Heart left ventricle (tissue), 13 donors: ENCODE measurements around the gene COLGALT1.

Experiments
- POLR2A ChIP-seq, 2 donors: fragments of 450-650 bp; IDR thresholded peaks; one replicate each; pipeline ENCODE4 v1.6.1; 2017; ENCODE audit warnings: antibody characterized with exemption in 2 of 2, mild to moderate bottlenecking in 2 of 2, moderate library complexity in 2 of 2
- TF ChIP-seq, protein P1 (sequence below), 12 donors: fragments of 200-600 bp; sonication (generic) in 4 of 12; IDR thresholded peaks; one replicate each; pipeline versions ENCODE4 v1.5.0 to v1.8.0; 2018 to 2022; ENCODE audit warnings: antibody characterized with exemption in 12 of 12, mild to moderate bottlenecking in 5 of 12
- donor health status: ischemic (EF 13 %, LVEDD 7.1; RV severe dilation, severe dysfunction).
- donor health status: DM: no; HTN: yes; CAD: no.
- donor health status: DM: no; HTN: no; CAD: no.
- donor health status: ischemic (EF 25% LVEDD 6.9; RV normal size, moderate dysfunction).
- donor health status: ischemic (EF 25% LVEDD 5.7; RV mildly dilated, moderate dysfunction).
- donor health status: ischemic (EF 35%, LVEDD 5.7; RV mildly dilated, moderate dysfunction).
- donor health status: nonischemic (EF 11% LVEDD 7.7; RV severe dilation, severe dysfunction).
- donor health status: DM: yes; HTN: yes; CAD: no.
- donor health status: PGD.
- donor health status: ischemic (EF 29% LVEDD 5.4; RV normal size, mild dysfunction).
- donor health status: nonischemic (EF 23%, LVEDD 6.1; RV moderate dilation, normal function).

DNA sequence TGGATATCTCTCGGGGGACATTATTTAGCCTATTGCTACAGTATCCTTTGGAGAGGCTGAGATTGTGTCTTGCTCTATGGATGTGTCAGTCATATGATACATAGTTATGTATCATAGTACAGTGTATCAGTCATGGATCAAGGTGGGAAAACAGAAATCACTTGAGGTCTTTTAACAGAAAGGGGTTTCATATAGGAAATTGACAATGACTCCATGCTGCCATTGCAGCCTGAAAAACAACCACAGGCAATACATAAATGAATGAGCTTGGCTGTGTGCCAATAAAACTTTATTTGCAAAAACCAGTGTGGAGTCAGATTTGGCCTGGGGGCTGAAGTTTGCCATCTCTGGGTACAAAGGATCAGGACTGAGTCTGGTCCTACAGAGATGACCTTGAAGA lies 35.4 kb downstream of the COLGALT1 start:
- no peak for TF ChIP-seq POLR2A (IDR thresholded peaks at IDR 0.05)
- TF ChIP-seq, protein P1, sequence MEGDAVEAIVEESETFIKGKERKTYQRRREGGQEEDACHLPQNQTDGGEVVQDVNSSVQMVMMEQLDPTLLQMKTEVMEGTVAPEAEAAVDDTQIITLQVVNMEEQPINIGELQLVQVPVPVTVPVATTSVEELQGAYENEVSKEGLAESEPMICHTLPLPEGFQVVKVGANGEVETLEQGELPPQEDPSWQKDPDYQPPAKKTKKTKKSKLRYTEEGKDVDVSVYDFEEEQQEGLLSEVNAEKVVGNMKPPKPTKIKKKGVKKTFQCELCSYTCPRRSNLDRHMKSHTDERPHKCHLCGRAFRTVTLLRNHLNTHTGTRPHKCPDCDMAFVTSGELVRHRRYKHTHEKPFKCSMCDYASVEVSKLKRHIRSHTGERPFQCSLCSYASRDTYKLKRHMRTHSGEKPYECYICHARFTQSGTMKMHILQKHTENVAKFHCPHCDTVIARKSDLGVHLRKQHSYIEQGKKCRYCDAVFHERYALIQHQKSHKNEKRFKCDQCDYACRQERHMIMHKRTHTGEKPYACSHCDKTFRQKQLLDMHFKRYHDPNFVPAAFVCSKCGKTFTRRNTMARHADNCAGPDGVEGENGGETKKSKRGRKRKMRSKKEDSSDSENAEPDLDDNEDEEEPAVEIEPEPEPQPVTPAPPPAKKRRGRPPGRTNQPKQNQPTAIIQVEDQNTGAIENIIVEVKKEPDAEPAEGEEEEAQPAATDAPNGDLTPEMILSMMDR (IDR thresholded peaks at IDR 0.05), result no peak
